Cerebellar nuclear complex (tissue), 1 donor: ENCODE measurements around the gene ARHGAP40.
"Not testable (repeated sequence)": the region's sequence is repeated elsewhere in the genome, so short reads cannot be mapped to it uniquely, and the experiment has no call there.

ENCODE experiments used
- DNase-seq, 2 experiments: peaks; one replicate each; lab custom pipeline; 2025; lab: John Stamatoyannopoulos, UW

Gene ARHGAP40

GRCh38 chr20:38588303-38588702 lies 13.3 kb upstream of the ARHGAP40 start:
- no peak for DNase-seq

- no peak for DNase-seq
Measured at GRCh38 chr20:38589351-38589750, 12.3 kb upstream of the ARHGAP40 start.

GRCh38 chr20:38589967-38590675 lies 11.5 kb upstream of the ARHGAP40 start:
- no peak for DNase-seq

GRCh38 chr20:38590676-38591473 lies 10.7 kb upstream of the ARHGAP40 start:
- no peak for DNase-seq

- DNase-seq, result no peak
Measured at GRCh38 chr20:38591474-38592410, 9.9 kb upstream of the ARHGAP40 start.

GRCh38 chr20:38592411-38592790 lies 9.2 kb upstream of the ARHGAP40 start:
- not testable (repeated sequence) for DNase-seq

- not testable (repeated sequence) for DNase-seq
Measured at GRCh38 chr20:38594281-38594680, 7.3 kb upstream of the ARHGAP40 start.

- not testable (repeated sequence) for DNase-seq
Measured at GRCh38 chr20:38595886-38596285, 5.7 kb upstream of the ARHGAP40 start.

GRCh38 chr20:38599410-38599882 lies 2.2 kb upstream of the ARHGAP40 start:
- no peak for DNase-seq

GRCh38 chr20:38600057-38600456 lies 1.6 kb upstream of the ARHGAP40 start:
- DNase-seq, result no peak

GRCh38 chr20:38602185-38602581 lies 574 bp downstream of the ARHGAP40 start:
- no peak for DNase-seq

- DNase-seq, result no peak
Measured at GRCh38 chr20:38603286-38603685, 1.7 kb downstream of the ARHGAP40 start.

GRCh38 chr20:38604873-38605303 lies 3.3 kb downstream of the ARHGAP40 start:
- DNase-seq, result no peak

- no peak for DNase-seq
Measured at GRCh38 chr20:38607351-38607750, 5.7 kb downstream of the ARHGAP40 start.

GRCh38 chr20:38608188-38608587 lies 6.6 kb downstream of the ARHGAP40 start:
- no peak for DNase-seq

GRCh38 chr20:38609815-38610214 lies 8.2 kb downstream of the ARHGAP40 start:
- no peak for DNase-seq

GRCh38 chr20:38610521-38610920 lies 8.9 kb downstream of the ARHGAP40 start:
- DNase-seq, result no peak

GRCh38 chr20:38612751-38613515 lies 11.3 kb downstream of the ARHGAP40 start:
- DNase-seq, result no peak

- no peak for DNase-seq
Measured at GRCh38 chr20:38615283-38615682, 13.7 kb downstream of the ARHGAP40 start.

- no peak for DNase-seq
Measured at GRCh38 chr20:38616457-38616856, 14.8 kb downstream of the ARHGAP40 start.
